NCI-H146 treated with DMSO at 0.1 percent for 48 hours (cell line): ENCODE results near the gene RIPPLY2.
"Not testable (repeated sequence)": the region's sequence is repeated elsewhere in the genome, so short reads cannot be mapped to it uniquely, and the experiment has no call there.

Source experiments
- DNase-seq: peaks from one replicate; lab custom pipeline; 2025; ENCODE audit not compliant: unreplicated experiment; lab: John Stamatoyannopoulos, UW

The RIPPLY2 gene

GRCh38 chr6:83897094-83897493, 43.9 kb downstream of the RIPPLY2 start:
- not testable (repeated sequence) for DNase-seq

- DNase-seq, result no peak
These were observed 48.5 kb downstream of the RIPPLY2 start for GRCh38 chr6:83901624-83902023.

- DNase-seq, result no peak
These were observed 51.2 kb downstream of the RIPPLY2 start for GRCh38 chr6:83904395-83904794.

GRCh38 chr6:83905648-83906047, 52.5 kb downstream of the RIPPLY2 start:
- DNase-seq, result no peak
